HuH-7.5 (cell line): ENCODE results near the gene RNF7.
"Not testable (repeated sequence)": the region's sequence is repeated elsewhere in the genome, so short reads cannot be mapped to it uniquely, and the experiment has no call there.

ENCODE experiments used
- DNase-seq: peaks from one replicate; pipeline ENCODE4 v3.0.0; 2011; ENCODE audit warnings: low spot score

RNF7 gene

DNA sequence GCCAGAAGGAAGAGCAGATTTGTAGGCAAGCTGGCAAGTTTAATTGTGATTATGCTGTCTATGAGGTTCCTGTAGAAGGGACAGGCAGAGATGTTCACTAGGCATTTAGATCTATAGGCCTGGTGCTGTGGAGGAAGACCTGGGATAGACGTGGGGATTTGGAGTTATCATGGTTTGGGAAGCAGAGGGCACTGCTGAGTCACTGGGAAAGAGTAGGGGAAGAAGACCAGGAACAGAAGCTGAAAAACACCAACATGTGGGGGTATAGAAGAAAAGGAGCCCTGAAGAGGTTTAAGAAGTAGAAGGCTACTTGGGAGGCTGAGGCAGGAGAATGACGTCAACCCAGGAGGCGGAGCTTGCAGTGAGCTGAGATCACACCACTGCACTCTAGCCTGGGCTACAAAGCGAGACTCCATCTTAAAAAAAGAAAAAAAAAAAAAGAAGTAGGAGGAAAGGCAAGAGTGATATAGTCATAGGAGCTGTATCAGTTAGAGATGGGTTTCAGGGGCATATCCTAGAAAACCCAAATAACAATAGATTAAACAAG is 44.4 kb downstream of the RNF7 start:
- no peak for DNase-seq

- DNase-seq = no peak
Measured at GRCh38 chr3:141783632-141784031, 45.5 kb downstream of the RNF7 start.

GRCh38 chr3:141784096-141784495 is 46.0 kb downstream of the RNF7 start:
- DNase-seq = no peak

DNA sequence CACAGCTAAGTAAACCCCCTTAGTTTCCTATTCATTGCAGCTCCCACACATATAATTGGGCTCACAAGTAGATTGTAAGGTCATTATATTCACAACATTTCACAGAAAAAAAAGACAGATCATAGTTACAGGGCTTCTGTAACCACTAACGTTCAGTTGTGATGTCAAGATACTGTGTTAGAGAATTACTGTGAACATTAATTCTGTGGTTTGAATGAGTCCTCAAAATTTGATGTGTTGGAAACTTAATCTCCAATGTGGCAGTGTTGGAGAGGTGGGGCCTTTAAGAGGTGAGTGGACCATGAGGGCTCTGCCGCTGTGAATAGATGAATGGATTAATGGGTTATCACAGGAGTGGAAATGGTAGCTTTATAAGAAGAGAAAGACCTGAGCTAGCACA is 46.4 kb downstream of the RNF7 start:
- DNase-seq = no peak

GRCh38 chr3:141788149-141788548 is 50.1 kb downstream of the RNF7 start:
- DNase-seq = no peak

- not testable (repeated sequence) for DNase-seq
Measured at GRCh38 chr3:141788750-141789149, 50.7 kb downstream of the RNF7 start.

GRCh38 chr3:141789281-141789680 is 51.2 kb downstream of the RNF7 start:
- no peak for DNase-seq

DNA sequence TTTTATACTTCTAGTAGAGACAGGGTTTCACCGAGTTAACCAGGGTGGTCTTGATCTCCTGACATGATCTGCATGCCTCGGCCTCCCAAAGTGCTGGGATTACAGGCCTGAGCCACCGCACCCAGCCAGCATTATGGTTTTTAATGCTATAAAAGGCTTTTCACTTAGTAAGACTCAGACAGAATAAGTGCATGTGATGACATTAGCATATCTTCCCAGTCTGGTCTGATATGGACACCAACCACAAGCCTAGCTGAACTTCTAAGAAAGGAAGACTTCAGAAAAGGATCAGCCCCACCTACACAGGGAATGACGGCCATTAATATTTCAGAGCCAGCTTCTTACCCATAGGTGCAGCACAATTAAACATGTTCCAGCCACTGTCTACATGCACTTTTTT is 52.1 kb downstream of the RNF7 start:
- no peak for DNase-seq

DNA sequence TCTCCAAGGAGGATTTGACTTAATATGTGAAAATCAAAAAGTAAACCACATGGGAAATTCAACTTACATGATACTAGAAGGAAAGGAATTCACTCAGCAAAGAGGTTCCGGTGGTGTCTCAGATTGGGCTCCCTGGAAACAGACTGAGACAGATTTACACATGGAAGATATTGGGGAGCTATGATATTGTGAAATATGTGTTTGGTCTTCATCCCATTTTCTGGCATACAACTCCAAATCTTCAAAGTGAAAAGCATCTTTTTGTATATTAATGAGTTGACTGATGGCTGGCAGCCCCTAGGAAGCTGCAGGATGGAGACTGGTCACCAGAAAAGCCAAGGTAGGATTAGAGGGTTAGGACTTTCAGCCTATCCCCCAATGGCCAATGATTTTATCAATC is 54.4 kb downstream of the RNF7 start:
- no peak for DNase-seq

- DNase-seq = no peak
Measured at GRCh38 chr3:141793476-141794260, 55.6 kb downstream of the RNF7 start.

DNA sequence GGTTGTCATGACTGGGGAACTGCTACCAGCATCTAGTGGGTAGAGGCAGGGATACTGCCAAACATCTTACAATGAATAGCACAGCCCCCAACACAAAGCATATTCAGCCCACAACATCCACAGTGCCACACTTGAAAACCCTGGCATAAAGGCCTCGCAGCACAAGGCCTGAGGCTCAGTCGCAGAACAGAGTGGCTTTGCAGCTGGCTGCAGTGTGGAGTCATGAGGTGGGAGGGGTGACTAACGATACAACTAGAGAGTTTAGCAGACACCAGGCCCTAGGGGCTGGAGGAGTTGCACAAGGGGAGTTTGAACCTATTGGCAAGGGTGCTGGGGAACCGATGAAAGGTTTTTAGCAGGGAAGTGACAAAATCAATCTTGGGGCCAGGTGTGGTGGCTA is 57.2 kb downstream of the RNF7 start:
- no peak for DNase-seq

- no peak for DNase-seq
Measured at GRCh38 chr3:141795741-141796080, 57.6 kb downstream of the RNF7 start.

DNA sequence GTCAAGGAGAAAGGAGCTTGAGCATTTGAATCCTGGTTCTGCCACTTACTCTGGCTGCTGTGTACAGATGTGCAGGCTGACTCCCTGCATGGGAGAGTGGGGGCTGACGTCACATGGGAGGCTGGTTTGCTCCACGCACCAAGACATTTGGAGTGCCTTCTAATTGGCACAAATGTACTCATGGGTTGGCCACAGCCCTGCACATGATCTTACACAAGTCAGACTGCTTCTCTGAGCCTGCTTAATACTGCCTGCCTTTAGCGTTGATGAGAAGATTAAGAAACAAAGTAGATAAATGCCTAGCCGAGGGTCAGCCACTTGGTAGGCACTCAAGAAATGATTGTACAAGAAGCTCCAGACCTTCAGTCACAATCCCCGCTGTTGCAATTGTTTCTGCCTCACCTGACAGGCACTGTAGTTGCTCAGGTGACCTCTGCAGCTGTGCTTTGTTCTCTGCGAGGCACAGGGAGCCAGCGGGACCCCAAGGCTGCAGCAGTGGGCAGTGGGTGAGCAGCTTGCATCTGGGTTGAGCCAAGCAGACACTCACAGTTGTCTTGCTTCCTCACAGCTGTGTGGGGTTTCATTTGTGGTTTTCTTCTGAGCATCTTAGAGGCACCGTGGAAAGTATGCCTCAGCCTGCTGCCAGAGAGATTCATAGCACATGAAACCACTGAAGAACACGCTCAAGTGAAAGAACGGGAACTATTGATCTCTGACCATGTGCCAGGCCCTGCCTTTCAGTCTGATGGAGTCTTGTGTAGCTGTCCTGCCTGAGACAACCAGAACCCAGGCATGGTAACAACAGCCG is 58.2 kb downstream of the RNF7 start:
- no peak for DNase-seq
